Measurements from ENCODE around the gene DVL2.

DNA sequence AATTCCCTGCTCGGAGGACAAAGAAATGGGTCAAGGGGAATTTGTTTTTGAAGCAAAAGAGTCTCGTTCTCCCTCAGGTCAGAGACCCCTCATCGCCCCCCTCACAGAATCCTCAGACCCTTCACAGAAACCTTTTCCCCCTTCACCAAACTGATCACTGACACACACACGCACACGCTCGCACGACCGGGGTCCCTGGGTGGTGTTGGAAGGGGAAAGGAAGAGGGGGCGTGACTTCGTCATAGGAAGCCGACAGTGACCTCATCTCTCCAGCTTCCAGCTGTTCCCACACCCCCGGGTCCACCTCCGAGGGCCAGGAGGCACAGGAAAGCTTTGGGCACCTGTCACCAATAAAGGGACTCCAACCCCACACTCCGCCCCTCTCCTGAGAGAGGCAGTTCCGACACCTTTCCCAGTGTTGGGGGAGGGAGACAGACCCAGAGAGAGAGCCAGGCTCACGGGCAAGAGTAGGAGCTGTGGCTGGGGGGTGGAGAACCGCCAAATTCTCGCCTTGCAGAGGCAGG is 56.3 kb downstream of the DVL2 start:
- TF ChIP-seq, protein P1, sequence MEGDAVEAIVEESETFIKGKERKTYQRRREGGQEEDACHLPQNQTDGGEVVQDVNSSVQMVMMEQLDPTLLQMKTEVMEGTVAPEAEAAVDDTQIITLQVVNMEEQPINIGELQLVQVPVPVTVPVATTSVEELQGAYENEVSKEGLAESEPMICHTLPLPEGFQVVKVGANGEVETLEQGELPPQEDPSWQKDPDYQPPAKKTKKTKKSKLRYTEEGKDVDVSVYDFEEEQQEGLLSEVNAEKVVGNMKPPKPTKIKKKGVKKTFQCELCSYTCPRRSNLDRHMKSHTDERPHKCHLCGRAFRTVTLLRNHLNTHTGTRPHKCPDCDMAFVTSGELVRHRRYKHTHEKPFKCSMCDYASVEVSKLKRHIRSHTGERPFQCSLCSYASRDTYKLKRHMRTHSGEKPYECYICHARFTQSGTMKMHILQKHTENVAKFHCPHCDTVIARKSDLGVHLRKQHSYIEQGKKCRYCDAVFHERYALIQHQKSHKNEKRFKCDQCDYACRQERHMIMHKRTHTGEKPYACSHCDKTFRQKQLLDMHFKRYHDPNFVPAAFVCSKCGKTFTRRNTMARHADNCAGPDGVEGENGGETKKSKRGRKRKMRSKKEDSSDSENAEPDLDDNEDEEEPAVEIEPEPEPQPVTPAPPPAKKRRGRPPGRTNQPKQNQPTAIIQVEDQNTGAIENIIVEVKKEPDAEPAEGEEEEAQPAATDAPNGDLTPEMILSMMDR (IDR thresholded peaks at IDR 0.05) = no peak
- TF ChIP-seq POLR2AphosphoS5 (IDR thresholded peaks at IDR 0.05) = no peak

Measured in stomach (tissue), 4 donors.